H1 (cell line): Measurements from ENCODE around the gene CTNNA3. TPM values are rescaled to one million over a fixed set of nuclear protein-coding genes. Genes with fewer than 3 reads are reported as not detected.
A peak's percentile ranks its signal among the peaks of the same experiment; 100 is the strongest.

ENCODE experiments used
- CTCF ChIA-PET: fragments of 300-600 bp; sonication (Branson Sonifier 250); formaldehyde crosslinking; loops from one replicate; lab custom pipeline; 2021; ENCODE audit not compliant: partially characterized antibody; lab: Charles Lee
- POLR2A ChIA-PET: fragments of 300-600 bp; sonication (Branson Sonifier 250); formaldehyde crosslinking; loops from one replicate; lab custom pipeline; 2021; ENCODE audit warnings: inconsistent platforms; ENCODE audit not compliant: partially characterized antibody; lab: Charles Lee
- DNase-seq, 2 experiments: peaks; one replicate each; pipeline versions ENCODE4 v3.0.0 to v3.0.0-alpha.2; 2010 to 2022; ENCODE audit warnings: low spot score in 2 of 2, low read depth in 1 of 2, mixed read lengths in 1 of 2
- FAIRE-seq: peaks from 2 replicates; lab custom pipeline; 2011; peaks lifted over from hg19 to GRCh38; lab: Jason Lieb, UNC
- H2AFZ ChIP-seq: 2 replicates; pipeline ENCODE4 v1.8.1; 2012; ENCODE audit warnings: low read length, inconsistent platforms
- H2AK5ac ChIP-seq: 2 replicates; pipeline ENCODE4 v1.6.1; 2013; ENCODE audit warnings: low read depth, low read length
- H2BK120ac ChIP-seq: replicated peaks from 2 replicates; pipeline ENCODE3; 2013; ENCODE audit warnings: low read depth, low read length, inconsistent platforms
- H2BK12ac ChIP-seq: 2 replicates; pipeline ENCODE4 v1.6.1; 2013; ENCODE audit warnings: low read depth, low read length
- H2BK15ac ChIP-seq: 2 replicates; pipeline ENCODE4 v1.6.1; 2013; ENCODE audit warnings: low read length
- H2BK20ac ChIP-seq: 2 replicates; pipeline ENCODE4 v1.6.1; 2013; ENCODE audit warnings: low read length
- H2BK5ac ChIP-seq: 2 replicates; pipeline ENCODE4 v1.6.1; 2013; ENCODE audit warnings: low read depth, low read length
- H3K14ac ChIP-seq: 2 replicates; pipeline ENCODE4 v1.6.1; 2013; ENCODE audit warnings: inconsistent platforms; ENCODE audit not compliant: insufficient read length
- H3K18ac ChIP-seq: 2 replicates; pipeline ENCODE4 v1.6.1; 2013; ENCODE audit warnings: low read length; ENCODE audit errors: extremely low read depth
- H3K23ac ChIP-seq: 2 replicates; pipeline ENCODE4 v1.6.1; 2013; ENCODE audit warnings: inconsistent platforms; ENCODE audit not compliant: insufficient read length
- H3K23me2 ChIP-seq: 2 replicates; pipeline ENCODE4 v1.6.1; 2013; ENCODE audit warnings: low read depth, low read length
- H3K27ac ChIP-seq: 2 replicates; pipeline ENCODE4 v1.6.1; 2011; ENCODE audit warnings: low read depth, low read length, inconsistent platforms
- H3K27me3 ChIP-seq, 4 experiments: replicated peaks in 1 of 4; 1 replicate in 1 of 4; 2 replicates in 3 of 4; pipeline versions ENCODE4 v1.6.1 to v1.8.1; 2011 to 2013; ENCODE audit warnings: low read length in 3 of 4, mild to moderate bottlenecking in 3 of 4, inconsistent platforms in 2 of 4, mixed read lengths in 2 of 4, moderate library complexity in 1 of 4; ENCODE audit not compliant: control insufficient read depth in 3 of 4, insufficient read depth in 3 of 4; ENCODE audit errors: extremely low read depth in 1 of 4
- H3K36me3 ChIP-seq, 4 experiments: 2 replicates each; pipeline versions ENCODE4 v1.6.1 to v1.8.1; 2011 to 2013; ENCODE audit warnings: mild to moderate bottlenecking in 4 of 4, low read length in 3 of 4, moderate library complexity in 2 of 4, control low read depth in 1 of 4, inconsistent platforms in 1 of 4; ENCODE audit not compliant: insufficient read depth in 4 of 4, control insufficient read depth in 2 of 4
- H3K4ac ChIP-seq: replicated peaks from 2 replicates; pipeline ENCODE3; 2013; ENCODE audit warnings: low read length, low read depth, mixed read lengths, inconsistent platforms; ENCODE audit not compliant: insufficient read length
- H3K4me1 ChIP-seq, 4 experiments: replicated peaks in 1 of 4; 1 replicate in 1 of 4; 2 replicates in 3 of 4; pipeline versions ENCODE4 v1.6.1 to v1.8.1; 2011 to 2013; ENCODE audit warnings: low read length in 3 of 4, inconsistent platforms in 2 of 4, mixed read lengths in 1 of 4; ENCODE audit not compliant: insufficient read depth in 4 of 4, control insufficient read depth in 3 of 4
- H3K4me2 ChIP-seq, 2 experiments: 2 replicates each; pipeline versions ENCODE4 v1.6.1 to v1.8.1; 2011 to 2013; ENCODE audit warnings: low read depth in 2 of 2, low read length in 2 of 2, control low read depth in 1 of 2, inconsistent platforms in 1 of 2, mild to moderate bottlenecking in 1 of 2; ENCODE audit not compliant: insufficient read depth in 1 of 2
- H3K4me3 ChIP-seq, 4 experiments: fragments of 200-600, 300-600 bp in 1 of 4; sonication (generic), shearing (Covaris generic), sonication (Bioruptor Twin) in 1 of 4; 2 replicates each; pipeline versions ENCODE4 v1.5.1 to v1.8.1; 2011 to 2016; ENCODE audit warnings: low read length in 4 of 4, low read depth in 3 of 4, control low read depth in 2 of 4, inconsistent platforms in 2 of 4, mild to moderate bottlenecking in 2 of 4, mixed read lengths in 1 of 4, moderate library complexity in 1 of 4; ENCODE audit not compliant: insufficient read depth in 2 of 4; ENCODE audit errors: extremely low read depth in 1 of 4
- H3K56ac ChIP-seq: replicated peaks from 2 replicates; pipeline ENCODE3; 2013; ENCODE audit warnings: low read depth, mild to moderate bottlenecking, mixed read lengths, low read length, inconsistent platforms; ENCODE audit not compliant: insufficient read length
- H3K79me1 ChIP-seq: 2 replicates; pipeline ENCODE4 v1.6.1; 2013; ENCODE audit warnings: low read depth, low read length, control low read depth
- H3K79me2 ChIP-seq, 2 experiments: 2 replicates each; pipeline versions ENCODE4 v1.6.1 to v1.8.1; 2012 to 2013; ENCODE audit warnings: low read length in 2 of 2, mild to moderate bottlenecking in 2 of 2, inconsistent platforms in 1 of 2; ENCODE audit not compliant: insufficient read depth in 2 of 2, control insufficient read depth in 1 of 2
- H3K9ac ChIP-seq, 4 experiments: replicated peaks in 1 of 4; 1 replicate in 1 of 4; 2 replicates in 3 of 4; pipeline versions ENCODE4 v1.6.1 to v1.8.1; 2011 to 2013; ENCODE audit warnings: low read depth in 3 of 4, low read length in 3 of 4, control low read depth in 2 of 4, mild to moderate bottlenecking in 2 of 4, moderate library complexity in 2 of 4, inconsistent platforms in 1 of 4; ENCODE audit errors: extremely low read depth in 1 of 4
- H3K9me3 ChIP-seq, 2 experiments: 2 replicates each; pipeline versions ENCODE4 v1.6.1 to v1.8.1; 2012 to 2013; ENCODE audit warnings: mild to moderate bottlenecking in 2 of 2, moderate library complexity in 2 of 2, control low read depth in 1 of 2, inconsistent platforms in 1 of 2, low read depth in 1 of 2, low read length in 1 of 2, mixed read lengths in 1 of 2; ENCODE audit not compliant: insufficient read depth in 2 of 2
- H4K20me1 ChIP-seq, 2 experiments: replicated peaks in 1 of 2; 2 replicates each; pipeline versions ENCODE3 to v1.8.1; 2011 to 2013; ENCODE audit warnings: inconsistent platforms in 2 of 2, low read length in 2 of 2, mild to moderate bottlenecking in 1 of 2; ENCODE audit not compliant: insufficient read depth in 2 of 2, control insufficient read depth in 1 of 2
- H4K5ac ChIP-seq: 2 replicates; pipeline ENCODE4 v1.6.1; 2013; ENCODE audit warnings: low read length, low read depth, mixed read lengths, inconsistent platforms; ENCODE audit not compliant: insufficient read length
- H4K8ac ChIP-seq: 2 replicates; pipeline ENCODE4 v1.8.0; 2013; ENCODE audit warnings: mild to moderate bottlenecking, moderate library complexity, low read length, inconsistent platforms; ENCODE audit not compliant: insufficient read depth; ENCODE audit errors: extremely low read depth
- H4K91ac ChIP-seq: replicated peaks from 2 replicates; pipeline ENCODE3; 2013; ENCODE audit warnings: low read length, mixed read lengths, inconsistent platforms; ENCODE audit not compliant: insufficient read length
- HDAC2 ChIP-seq, 2 experiments: fragments of 300-600 bp in 1 of 2; sonication (generic) in 1 of 2; IDR thresholded peaks; 2 replicates each; pipeline ENCODE4 v1.6.1; 2011 to 2012; ENCODE audit warnings: low read depth in 2 of 2, low read length in 2 of 2, mild to moderate bottlenecking in 2 of 2, moderate library complexity in 2 of 2, borderline replicate concordance in 1 of 2, inconsistent platforms in 1 of 2
- JUN ChIP-seq: IDR thresholded peaks from 2 replicates; pipeline ENCODE4 v1.6.1; 2011; ENCODE audit warnings: low read depth, mild to moderate bottlenecking, improper control_type of control experiment, low read length
- KDM1A ChIP-seq: fragments of 200-600, 300-600 bp; sonication (generic); IDR thresholded peaks from 2 replicates; pipeline ENCODE4 v1.7.1; 2016; ENCODE audit warnings: mild to moderate bottlenecking, low read length, borderline replicate concordance
- MAX ChIP-seq: IDR thresholded peaks from 2 replicates; pipeline ENCODE4 v1.6.1; 2012; ENCODE audit warnings: inconsistent platforms
- POLR2AphosphoS5 ChIP-seq: IDR thresholded peaks from 2 replicates; pipeline ENCODE4 v1.6.1; 2011; ENCODE audit warnings: low read depth, low read length
- POU5F1 ChIP-seq: IDR thresholded peaks from 2 replicates; pipeline ENCODE4 v1.6.1; 2011; ENCODE audit warnings: low read depth, mild to moderate bottlenecking, low read length, moderate library complexity
- SRF ChIP-seq: IDR thresholded peaks from 2 replicates; pipeline ENCODE4 v1.6.1; 2011; ENCODE audit warnings: mild to moderate bottlenecking, low read depth, low read length, moderate library complexity
- TBP ChIP-seq: IDR thresholded peaks from 2 replicates; pipeline ENCODE4 v1.6.1; 2011; ENCODE audit warnings: low read depth, low read length, improper control_type of control experiment
- USF2 ChIP-seq: IDR thresholded peaks from 2 replicates; pipeline ENCODE4 v1.6.1; 2011; ENCODE audit warnings: low read length, improper control_type of control experiment
- WGBS, 2 experiments: shearing (Covaris generic) in 1 of 2; methylation state at CpG; one replicate each; pipeline versions ENCODE4 v1.1.6 to v1.1.7; 2013 to 2015; ENCODE audit warnings: low lambda C conversion rate in 2 of 2, mixed read lengths in 2 of 2, inconsistent platforms in 1 of 2, low coverage in 1 of 2, missing lambda C conversion rate in 1 of 2; ENCODE audit not compliant: insufficient replicate concordance in 2 of 2, insufficient coverage in 1 of 2, insufficient read length in 1 of 2; ENCODE audit errors: extremely low coverage in 1 of 2, missing lambda C conversion rate in 1 of 2; 5-methylcytosine and 5-hydroxymethylcytosine counted together
- polyA plus RNA-seq, 7 experiments: library from polyadenylated mRNA; depleted of rRNA in 3 of 7; stranded (reverse) in 5 of 7; unstranded in 2 of 7; fragments of >200 nt in 5 of 7; fragments of 200-250 nt in 2 of 7; gene quantifications; 1 replicate in 5 of 7; 2 replicates in 1 of 7; 4 replicates in 1 of 7; pipeline versions ENCODE4 v1.2.1 to v1.2.3, GENCODE V29; 2011 to 2013; ENCODE audit warnings: missing spikeins in 2 of 7, mixed read lengths in 2 of 7
- total RNA-seq: library from RNA; stranded (reverse); fragmentation: NEBNext Ultra II Directional; extraction: Animal tissue kit (Norgen Biotek cat#: 25700); gene quantifications from 2 replicates; pipeline ENCODE4 v1.2.1, GENCODE V29; 2021

CTNNA3 gene
- total and polyA plus RNA-seq, 2 of the 8 experiments (the other 6 are each of a cell fraction or from before 2014, with no cell fraction given): 1.3 to 1.5 TPM

GRCh38 chr10:66924674-66925345 lies 771.2 kb downstream of the CTNNA3 start:
- 56% methylated on average over 10 of the region's 10 CpGs; no CpG with 5 or more reads in 1 of the 2 experiments for WGBS, 2 experiments
- Histone ChIP-seq H2AK5ac (no peak overlapping the region), H2BK15ac (no peak overlapping the region), H3K14ac (no peak overlapping the region), H4K8ac (no peak overlapping the region), H3K9me3 (no peaks in the 10 kb centered on the region), H3K27me3 (peaks cover 0 to 21% (median 18%) of the 10 kb centered on the region in 4 experiments; a peak in 6 of 7 replicates), H3K18ac (no peak overlapping the region), H3K79me2 (no peaks in the 10 kb centered on the region), H3K4ac (no peak overlapping the region), H3K79me1 (no peaks in the 10 kb centered on the region), H3K27ac (no peak overlapping the region), H3K23me2 (peaks cover 3% of the 10 kb centered on the region; the same call in 1 of the 2 replicates), H2BK5ac (peak overlapping the region; percentile 26; the same call in 1 of the 2 replicates), H3K56ac (no peak overlapping the region), H3K4me2 (peak overlapping the region; percentile 68 to 97; a peak in 3 of 4 replicates), H2BK20ac (no peak overlapping the region), H3K36me3 (no peaks in the 10 kb centered on the region), H3K9ac (no peak overlapping the region), H2AFZ (no peak overlapping the region), H3K4me3 (peak overlapping the region in 1 of 4 experiments; percentile 57; a peak in 2 of 8 replicates), H4K5ac (no peak overlapping the region), H2BK12ac (no peak overlapping the region), H4K20me1 (no peaks in the 10 kb centered on the region), H2BK120ac (no peak overlapping the region), H3K4me1 (peaks cover 2 to 16% (median 12%) of the 10 kb centered on the region in 4 experiments), H4K91ac (no peak overlapping the region), H3K23ac (no peak overlapping the region)
- DNase-seq: no peak
- ChIA-PET CTCF (interaction anchor here (0.9 to 5.6 kb wide), 6 partner anchors 9 to 1130 kb away, joined by 3 to 33 read pairs (median 4); no protein-coding TSS in a partner anchor), POLR2A (no interaction called here)
- FAIRE-seq: peak; percentile 62
- no peak for TF ChIP-seq TBP
- no peak for TF ChIP-seq SRF
- no peak for TF ChIP-seq JUN
- TF ChIP-seq USF2: no peak
- no peak for TF ChIP-seq MAX
- TF ChIP-seq KDM1A: peak; percentile 94
- no peak for TF ChIP-seq POLR2AphosphoS5
- TF ChIP-seq HDAC2 (IDR thresholded peaks at IDR 0.05; ENCODE audit: borderline replicate concordance in 1 of 2, low read depth in 2 of 2, low read length in 2 of 2): peak in 1 of 2 experiments; percentile 46; a peak in 1 of 4 replicates
- TF ChIP-seq POU5F1: no peak
